ENCODE data around the gene RFX5.
"Not testable (repeated sequence)": the region's sequence is repeated elsewhere in the genome, so short reads cannot be mapped to it uniquely, and the experiment has no call there.

Gene RFX5

GRCh38 chr1:151356696-151357095 lies 9.6 kb upstream of the RFX5 start:
- DNase-seq (ENCODE audit: low spot score), result no peak
- in situ Hi-C loops (cut with MboI; ENCODE audit: low sequenced_read_pairs, unreplicated experiment), result no loop called here
- TF ChIP-seq, protein P1, sequence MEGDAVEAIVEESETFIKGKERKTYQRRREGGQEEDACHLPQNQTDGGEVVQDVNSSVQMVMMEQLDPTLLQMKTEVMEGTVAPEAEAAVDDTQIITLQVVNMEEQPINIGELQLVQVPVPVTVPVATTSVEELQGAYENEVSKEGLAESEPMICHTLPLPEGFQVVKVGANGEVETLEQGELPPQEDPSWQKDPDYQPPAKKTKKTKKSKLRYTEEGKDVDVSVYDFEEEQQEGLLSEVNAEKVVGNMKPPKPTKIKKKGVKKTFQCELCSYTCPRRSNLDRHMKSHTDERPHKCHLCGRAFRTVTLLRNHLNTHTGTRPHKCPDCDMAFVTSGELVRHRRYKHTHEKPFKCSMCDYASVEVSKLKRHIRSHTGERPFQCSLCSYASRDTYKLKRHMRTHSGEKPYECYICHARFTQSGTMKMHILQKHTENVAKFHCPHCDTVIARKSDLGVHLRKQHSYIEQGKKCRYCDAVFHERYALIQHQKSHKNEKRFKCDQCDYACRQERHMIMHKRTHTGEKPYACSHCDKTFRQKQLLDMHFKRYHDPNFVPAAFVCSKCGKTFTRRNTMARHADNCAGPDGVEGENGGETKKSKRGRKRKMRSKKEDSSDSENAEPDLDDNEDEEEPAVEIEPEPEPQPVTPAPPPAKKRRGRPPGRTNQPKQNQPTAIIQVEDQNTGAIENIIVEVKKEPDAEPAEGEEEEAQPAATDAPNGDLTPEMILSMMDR (IDR thresholded peaks at IDR 0.05; ENCODE audit: borderline replicate concordance, control extremely low read depth, extremely low read depth, insufficient read depth, missing control alignments), result no peak

GRCh38 chr1:151352021-151352718 lies 5.1 kb upstream of the RFX5 start:
- no peak for DNase-seq (ENCODE audit: low spot score)
- in situ Hi-C loops (cut with MboI; ENCODE audit: low sequenced_read_pairs, unreplicated experiment), result no loop called here
- TF ChIP-seq, protein P1 (IDR thresholded peaks at IDR 0.05; ENCODE audit: borderline replicate concordance, control extremely low read depth, extremely low read depth, insufficient read depth, missing control alignments), result no peak

DNA sequence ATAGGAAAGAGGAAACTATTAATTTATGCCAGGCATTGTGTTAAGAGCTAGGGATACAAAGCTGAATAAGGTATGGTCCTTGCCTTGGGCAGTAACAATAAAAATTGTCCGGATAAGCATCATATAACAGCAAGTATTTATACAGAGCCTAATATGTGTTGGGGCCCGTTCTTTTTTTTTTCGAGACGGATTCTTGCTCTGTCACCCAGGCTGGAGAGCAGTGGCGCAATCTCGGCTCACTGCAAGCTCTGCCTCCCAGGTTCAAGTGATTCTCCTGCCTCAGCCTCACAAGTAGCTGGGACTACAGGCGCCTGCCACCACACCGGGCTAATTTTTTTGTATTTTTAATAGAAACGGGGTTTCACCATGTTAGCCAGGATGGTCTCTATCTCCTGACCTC lies 3.3 kb upstream of the RFX5 start:
- in situ Hi-C loops (cut with MboI; ENCODE audit: low sequenced_read_pairs, unreplicated experiment), result not testable (repeated sequence)

DNA sequence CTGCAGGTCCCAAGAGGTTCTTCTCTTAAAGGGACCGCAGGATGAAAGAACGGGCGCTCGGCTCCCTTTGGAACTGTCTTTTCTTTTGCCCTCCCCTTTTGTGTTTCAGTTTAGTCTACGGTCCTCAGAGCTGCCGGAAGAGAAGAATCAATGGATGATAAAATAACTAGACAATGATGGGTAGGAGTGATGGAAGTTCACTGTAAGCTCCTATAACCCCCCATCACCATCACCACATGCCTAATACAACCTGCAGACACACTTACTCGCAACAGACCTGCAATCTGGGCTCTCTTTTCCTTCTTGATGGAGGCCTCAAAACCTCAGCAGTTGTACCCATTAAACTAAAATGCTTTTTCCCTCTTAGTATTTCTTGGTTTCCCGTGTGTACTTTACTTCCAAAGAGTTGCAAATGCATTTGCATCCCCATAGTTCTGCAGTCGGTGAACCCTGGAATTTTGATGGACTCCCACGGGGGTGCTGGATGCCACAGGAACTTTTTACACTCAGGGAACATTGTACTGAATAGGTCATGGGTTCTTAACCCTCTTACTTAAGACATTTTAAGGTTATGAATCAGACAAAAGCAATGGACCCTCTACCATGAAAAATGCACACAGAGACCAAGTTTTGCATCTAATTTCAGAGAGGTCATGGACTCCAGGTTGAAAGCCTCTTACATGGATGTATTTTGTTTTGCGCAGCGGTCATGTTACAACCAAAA lies 633 bp upstream of the RFX5 start:
- in situ Hi-C loops (cut with MboI; ENCODE audit: low sequenced_read_pairs, unreplicated experiment), result no loop called here
- TF ChIP-seq, protein P1 (IDR thresholded peaks at IDR 0.05; ENCODE audit: borderline replicate concordance, control extremely low read depth, extremely low read depth, insufficient read depth, missing control alignments), result no peak
- no peak for DNase-seq (ENCODE audit: low spot score)

More for the DNA sequence above, 3.3 kb upstream of the RFX5 start:
- not testable (repeated sequence) for DNase-seq (ENCODE audit: low spot score)

- in situ Hi-C loops (cut with MboI; ENCODE audit: low sequenced_read_pairs, unreplicated experiment), result no loop called here
- DNase-seq (ENCODE audit: low spot score), result no peak
- TF ChIP-seq, protein P1 (IDR thresholded peaks at IDR 0.05; ENCODE audit: borderline replicate concordance, control extremely low read depth, extremely low read depth, insufficient read depth, missing control alignments), result no peak
Measured at GRCh38 chr1:151346082-151346768, 827 bp downstream of the RFX5 start.

DNA sequence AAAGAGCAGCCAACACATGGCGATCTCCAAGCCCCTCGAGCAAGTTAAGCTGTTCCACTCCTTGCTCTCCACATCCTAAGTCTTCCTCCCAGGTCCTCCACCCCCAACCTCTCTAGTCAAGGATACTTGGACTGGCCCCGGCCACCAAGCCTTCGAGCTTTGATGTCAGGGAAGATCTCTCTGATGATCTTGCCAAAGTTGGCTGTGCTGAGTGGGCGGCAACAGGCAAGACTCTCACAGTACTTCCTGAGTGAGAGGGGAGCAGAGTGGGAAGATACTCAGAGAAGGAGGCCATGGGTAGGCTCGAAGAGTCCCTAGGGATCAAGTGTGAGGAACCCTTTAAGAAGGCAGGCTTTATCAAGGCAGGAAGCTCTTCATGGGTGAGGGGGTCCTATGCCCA lies 2.8 kb downstream of the RFX5 start:
- in situ Hi-C loops (cut with MboI; ENCODE audit: low sequenced_read_pairs, unreplicated experiment), result no loop called here
- TF ChIP-seq, protein P1 (IDR thresholded peaks at IDR 0.05; ENCODE audit: borderline replicate concordance, control extremely low read depth, extremely low read depth, insufficient read depth, missing control alignments), result no peak
- DNase-seq (ENCODE audit: low spot score), result no peak

DNA sequence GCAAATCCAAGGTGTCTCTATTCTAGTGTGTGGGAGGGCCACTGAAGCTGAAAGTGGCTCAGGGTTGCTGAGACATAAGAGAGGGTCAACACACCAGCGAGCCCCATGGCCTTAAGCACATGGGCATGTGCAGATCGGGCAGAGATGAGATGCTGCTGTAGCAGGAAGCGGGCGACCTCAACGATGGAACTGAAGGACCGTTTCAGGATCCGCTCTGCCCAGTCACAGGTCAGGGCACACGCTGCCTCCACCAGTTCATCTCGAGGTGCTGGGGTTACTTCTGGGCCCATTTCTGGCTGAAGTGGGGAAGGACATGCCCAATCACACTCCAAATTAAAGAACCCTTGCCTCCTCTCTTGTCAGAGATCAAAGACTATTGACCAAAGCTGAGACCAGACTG lies 3.5 kb downstream of the RFX5 start:
- TF ChIP-seq, protein P1 (IDR thresholded peaks at IDR 0.05; ENCODE audit: borderline replicate concordance, control extremely low read depth, extremely low read depth, insufficient read depth, missing control alignments), result no peak
- in situ Hi-C loops (cut with MboI; ENCODE audit: low sequenced_read_pairs, unreplicated experiment), result no loop called here
- no peak for DNase-seq (ENCODE audit: low spot score)

Data from GM13976 (cell line).